Measurements from ENCODE around the gene MCEE. TPM values are rescaled to one million over a fixed set of nuclear protein-coding genes. Genes with fewer than 3 reads are reported as not detected.

Gene MCEE
- total RNA-seq, 1 experiment from 2014 or later: 11.5 TPM

GRCh38 chr2:71060871-71061270 is 69.2 kb downstream of the MCEE start:
- no peak for DNase-seq
- Histone ChIP-seq H3K9me3 (replicated peaks) (no peaks in the 10 kb centered on the region), H3K27me3 (peaks cover 23% of the 10 kb centered on the region), H3K27ac (no peak overlapping the region), H3K4me3 (no peak overlapping the region), H3K36me3 (no peaks in the 10 kb centered on the region), H3K4me1 (no peaks in the 10 kb centered on the region)

GRCh38 chr2:71060211-71060610 is 69.8 kb downstream of the MCEE start:
- Histone ChIP-seq H3K27me3 (peaks cover 23% of the 10 kb centered on the region), H3K9me3 (replicated peaks) (no peaks in the 10 kb centered on the region), H3K27ac (no peak overlapping the region), H3K4me1 (no peaks in the 10 kb centered on the region), H3K4me3 (no peak overlapping the region), H3K36me3 (no peaks in the 10 kb centered on the region)
- DNase-seq: no peak

Other genes starting within 250 kb of the MCEE start
- gene VAX2, start 229.7 kb downstream of the MCEE start, total RNA-seq (2014; rRNA removed; shearing (Covaris generic)): 7.3 and 9.2 TPM in 2 replicates
- 1.6 and 2.0 TPM in 2 replicates for gene ATP6V1B1, start 194.3 kb downstream of the MCEE start, total RNA-seq (2014; rRNA removed; shearing (Covaris generic))
- gene ANKRD53, start 151.6 kb downstream of the MCEE start, total RNA-seq (2014; rRNA removed; shearing (Covaris generic)): 0.36 TPM in 1 of 2 replicates, not detected in the other
- 85.3 and 90.9 TPM in 2 replicates for gene TEX261, start 135.4 kb downstream of the MCEE start, total RNA-seq (2014; rRNA removed; shearing (Covaris generic))
- 46.8 and 49.3 TPM in 2 replicates for gene NAGK, start 61.6 kb downstream of the MCEE start, total RNA-seq (2014; rRNA removed; shearing (Covaris generic))
- 61.1 and 71.0 TPM in 2 replicates for gene MPHOSPH10, start 405 bp upstream of the MCEE start, total RNA-seq (2014; rRNA removed; shearing (Covaris generic))
- gene PAIP2B, start 96.9 kb upstream of the MCEE start, total RNA-seq (2014; rRNA removed; shearing (Covaris generic)): 2.8 and 3.1 TPM in 2 replicates
- gene ZNF638, start 201.6 kb upstream of the MCEE start, total RNA-seq (2014; rRNA removed; shearing (Covaris generic)): 153 and 197 TPM in 2 replicates

Data from SJCRH30 (cell line).